ENCODE data around the gene ZFYVE9.

GRCh38 chr1:52352690-52353089, 210.8 kb downstream of the ZFYVE9 start:
- no peak for TF ChIP-seq EP300 (IDR thresholded peaks at IDR 0.05; ENCODE audit: low read depth)
- TF ChIP-seq CTCF (IDR thresholded peaks at IDR 0.05): no peak
- no peak for TF ChIP-seq POLR2AphosphoS5 (IDR thresholded peaks at IDR 0.05)

Data from transverse colon (tissue), 4 donors.